Colonic mucosa (tissue), 4 donors: ENCODE measurements around the gene GCC2. TPM values are rescaled to one million over a fixed set of nuclear protein-coding genes. Genes with fewer than 3 reads are reported as not detected.

Experiments used
- DNase-seq: peaks from one replicate; pipeline ENCODE4 v3.0.0-alpha.2; 2020
- H3K27ac ChIP-seq: fragments of 200-600 bp; one replicate; pipeline ENCODE4 v1.8.0; 2021
- H3K27me3 ChIP-seq: fragments of 200-600 bp; one replicate; pipeline ENCODE4 v1.8.0; 2021
- H3K36me3 ChIP-seq: fragments of 200-600 bp; one replicate; pipeline ENCODE4 v1.8.0; 2021
- H3K4me1 ChIP-seq: fragments of 200-600 bp; one replicate; pipeline ENCODE4 v1.8.0; 2021; ENCODE audit warnings: mild to moderate bottlenecking
- H3K4me3 ChIP-seq: fragments of 200-600 bp; one replicate; pipeline ENCODE4 v1.8.0; 2021
- H3K9ac ChIP-seq, 2 donors: one replicate each; pipeline ENCODE4 v1.7.0; 2013; ENCODE audit warnings: control low read depth in 2 of 2, low read depth in 2 of 2, low read length in 2 of 2
- H3K9me3 ChIP-seq: fragments of 200-600 bp; one replicate; pipeline ENCODE4 v1.8.0; 2021
- intact Hi-C: fragments of 100-400 bp; cut with DNase I; formaldehyde crosslinking; loops from one replicate; pipeline ENCODE4 v1.14.1; 2022
- total RNA-seq, 2 donors: library from RNA; stranded (reverse); fragmentation: NEBNext Ultra II Directional in 1 of 2; extraction: Animal tissue kit (Norgen Biotek cat#: 25700) in 1 of 2; gene quantifications; one replicate each; pipeline ENCODE4 v1.2.1, GENCODE V29; 2021
- TF ChIP-seq, protein P1 (sequence below): fragments of 200-600 bp; IDR thresholded peaks from one replicate; pipeline ENCODE4 v1.8.0; 2022; ENCODE audit warnings: antibody characterized with exemption, mild to moderate bottlenecking
- donor health status: healthy.
- donor health status: DM: no; HTN: no; CAD: no.
- donor health status: DM: no; HTN: no; CAD: no.

Gene GCC2
- total RNA-seq, 2 donors from 2014 or later: 57.9 to 101 TPM

- H3K9ac ChIP-seq: no peak overlapping the region
- H3K36me3 ChIP-seq: no peaks in the 10 kb centered on the region
- H3K4me1 ChIP-seq: no peaks in the 10 kb centered on the region
- DNase-seq: no peak
- H3K27ac ChIP-seq: no peak overlapping the region
- intact Hi-C loops: no loop called here
- no peak overlapping the region for H3K4me3 ChIP-seq
- TF ChIP-seq, protein P1, sequence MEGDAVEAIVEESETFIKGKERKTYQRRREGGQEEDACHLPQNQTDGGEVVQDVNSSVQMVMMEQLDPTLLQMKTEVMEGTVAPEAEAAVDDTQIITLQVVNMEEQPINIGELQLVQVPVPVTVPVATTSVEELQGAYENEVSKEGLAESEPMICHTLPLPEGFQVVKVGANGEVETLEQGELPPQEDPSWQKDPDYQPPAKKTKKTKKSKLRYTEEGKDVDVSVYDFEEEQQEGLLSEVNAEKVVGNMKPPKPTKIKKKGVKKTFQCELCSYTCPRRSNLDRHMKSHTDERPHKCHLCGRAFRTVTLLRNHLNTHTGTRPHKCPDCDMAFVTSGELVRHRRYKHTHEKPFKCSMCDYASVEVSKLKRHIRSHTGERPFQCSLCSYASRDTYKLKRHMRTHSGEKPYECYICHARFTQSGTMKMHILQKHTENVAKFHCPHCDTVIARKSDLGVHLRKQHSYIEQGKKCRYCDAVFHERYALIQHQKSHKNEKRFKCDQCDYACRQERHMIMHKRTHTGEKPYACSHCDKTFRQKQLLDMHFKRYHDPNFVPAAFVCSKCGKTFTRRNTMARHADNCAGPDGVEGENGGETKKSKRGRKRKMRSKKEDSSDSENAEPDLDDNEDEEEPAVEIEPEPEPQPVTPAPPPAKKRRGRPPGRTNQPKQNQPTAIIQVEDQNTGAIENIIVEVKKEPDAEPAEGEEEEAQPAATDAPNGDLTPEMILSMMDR: no peak
- H3K9me3 ChIP-seq: no peaks in the 10 kb centered on the region
- no peaks in the 10 kb centered on the region for H3K27me3 ChIP-seq
Measured at GRCh38 chr2:108404784-108405397, 44.1 kb upstream of the GCC2 start.

DNA sequence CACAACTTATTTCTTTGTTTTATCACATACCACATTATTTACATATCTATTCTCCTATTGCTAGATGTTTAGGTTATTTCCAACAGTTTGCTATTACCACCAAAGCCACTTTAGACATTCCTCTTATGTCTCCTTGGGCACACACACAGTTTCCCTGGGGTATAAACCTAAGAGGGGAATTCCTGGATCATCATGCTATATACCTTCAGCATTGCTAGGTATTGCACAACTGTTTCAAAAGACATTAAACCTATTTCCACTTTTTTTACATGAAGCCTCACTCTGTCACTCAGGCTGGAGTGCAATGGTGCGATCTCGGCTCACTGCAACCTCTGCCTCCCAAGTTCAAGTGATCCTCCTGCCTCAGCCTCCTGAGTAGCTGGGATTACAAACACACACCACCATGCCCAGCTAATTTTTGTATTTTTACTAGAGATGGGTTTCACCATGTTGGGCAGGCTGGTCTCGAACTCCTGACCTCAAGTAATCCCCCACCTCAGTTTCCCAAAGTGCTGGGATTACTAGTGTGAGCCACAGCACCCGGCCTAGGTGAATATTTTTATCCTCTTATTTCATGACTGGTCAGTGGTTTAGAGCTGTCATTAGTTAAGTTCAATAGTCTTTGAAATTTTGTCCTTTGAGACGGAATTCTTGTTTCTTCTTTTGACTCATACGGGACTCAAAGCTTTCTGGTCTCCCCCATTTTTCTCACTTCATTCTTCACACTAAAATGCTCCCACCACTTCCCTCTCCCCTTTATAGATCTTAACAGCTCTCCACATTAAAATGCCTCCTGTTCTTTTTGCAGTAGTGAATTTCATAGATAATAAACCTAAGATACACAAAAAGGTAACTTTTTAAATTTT, 40.9 kb upstream of the GCC2 start:
- Histone ChIP-seq H3K27ac (no peak overlapping the region), H3K27me3 (no peaks in the 10 kb centered on the region), H3K4me3 (no peak overlapping the region), H3K9me3 (no peaks in the 10 kb centered on the region), H3K9ac (no peak overlapping the region), H3K36me3 (no peaks in the 10 kb centered on the region), H3K4me1 (no peaks in the 10 kb centered on the region)
- intact Hi-C loops: no loop called here
- no peak for DNase-seq
- TF ChIP-seq, protein P1: no peak

DNA sequence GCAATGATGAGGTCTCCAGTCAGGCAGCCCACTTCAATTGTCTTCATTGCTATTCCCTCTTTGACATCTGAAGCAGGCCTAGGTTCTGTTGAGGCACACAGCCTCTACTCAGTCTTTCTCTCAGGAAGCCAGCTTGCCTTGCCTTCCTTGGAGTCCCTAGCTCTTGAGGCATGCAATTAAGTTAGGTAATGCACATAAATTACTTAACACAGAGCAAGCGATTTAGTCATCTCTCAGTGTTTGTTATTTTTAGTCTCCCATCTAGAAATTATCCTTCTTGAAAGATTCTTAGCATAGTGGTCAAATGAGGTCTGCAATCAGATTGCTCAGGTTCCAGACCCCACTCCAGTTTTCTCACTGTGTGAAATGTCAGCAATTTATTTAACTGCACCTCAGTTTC, 39.2 kb upstream of the GCC2 start:
- intact Hi-C loops: loop anchor here (10.0 kb wide), 2 partner anchors 175 to 195 kb away; no protein-coding TSS in a partner anchor
- no peak for DNase-seq

GRCh38 chr2:108412995-108413710, 35.9 kb upstream of the GCC2 start:
- H3K4me1 ChIP-seq: no peaks in the 10 kb centered on the region
- no peaks in the 10 kb centered on the region for H3K27me3 ChIP-seq
- H3K36me3 ChIP-seq: no peaks in the 10 kb centered on the region
- no peak overlapping the region for H3K4me3 ChIP-seq
- intact Hi-C loops: loop anchor here (10.0 kb wide), 2 partner anchors 172 to 198 kb away; no protein-coding TSS in a partner anchor
- no peak for DNase-seq
- TF ChIP-seq, protein P1: no peak
- H3K9me3 ChIP-seq: no peaks in the 10 kb centered on the region
- H3K9ac ChIP-seq: no peak overlapping the region
- no peak overlapping the region for H3K27ac ChIP-seq

More for the DNA sequence above, 39.2 kb upstream of the GCC2 start:
- no peak overlapping the region for H3K27ac ChIP-seq
- H3K4me1 ChIP-seq: no peaks in the 10 kb centered on the region
- TF ChIP-seq, protein P1: no peak
- H3K36me3 ChIP-seq: no peaks in the 10 kb centered on the region
- no peak overlapping the region for H3K4me3 ChIP-seq
- H3K9ac ChIP-seq: no peak overlapping the region
- H3K27me3 ChIP-seq: no peaks in the 10 kb centered on the region
- no peaks in the 10 kb centered on the region for H3K9me3 ChIP-seq

DNA sequence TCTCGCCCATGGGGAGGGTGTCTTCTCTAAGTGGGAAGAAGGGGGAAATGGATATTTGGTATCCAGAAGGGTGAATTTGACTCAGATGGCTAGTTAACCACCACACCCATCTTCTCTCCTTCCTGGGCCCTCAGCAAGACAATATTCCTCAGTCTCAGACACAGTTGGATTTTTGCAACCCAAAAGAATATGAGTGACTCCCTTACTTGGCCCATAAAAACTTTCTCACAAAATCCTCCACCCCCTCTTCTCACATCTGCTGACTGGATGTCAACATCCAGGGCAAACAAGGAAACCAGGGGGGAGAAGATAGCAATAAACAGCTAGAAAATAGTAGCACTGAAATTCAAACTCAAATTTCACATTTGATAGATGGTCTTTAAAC, 35.3 kb upstream of the GCC2 start:
- intact Hi-C loops: loop anchor here (10.0 kb wide), 2 partner anchors 171 to 199 kb away; no protein-coding TSS in a partner anchor
- no peaks in the 10 kb centered on the region for H3K36me3 ChIP-seq
- no peak for DNase-seq
- H3K9me3 ChIP-seq: no peaks in the 10 kb centered on the region
- no peaks in the 10 kb centered on the region for H3K4me1 ChIP-seq
- TF ChIP-seq, protein P1: no peak
- no peaks in the 10 kb centered on the region for H3K27me3 ChIP-seq
- no peak overlapping the region for H3K9ac ChIP-seq
- no peak overlapping the region for H3K4me3 ChIP-seq
- no peak overlapping the region for H3K27ac ChIP-seq
